Keratinocyte (primary cell): ENCODE results near the gene ADGRG6. TPM values are rescaled to one million over a fixed set of nuclear protein-coding genes. Genes with fewer than 3 reads are reported as not detected.

Source experiments
- DNase-seq: peaks from one replicate; pipeline ENCODE4 v3.0.0-alpha.2; 2011; ENCODE audit warnings: low read depth, missing footprints, low spot score
- FAIRE-seq: peaks from 2 replicates; lab custom pipeline; 2011; peaks lifted over from hg19 to GRCh38; lab: Jason Lieb, UNC
- H2AFZ ChIP-seq: 2 replicates; pipeline ENCODE4 v1.6.0; 2012; ENCODE audit warnings: low read length, control low read depth, inconsistent platforms; ENCODE audit not compliant: control insufficient read depth
- H3K27ac ChIP-seq: 2 replicates; pipeline ENCODE4 v1.5.1; 2011; ENCODE audit warnings: low read length; ENCODE audit not compliant: control insufficient read depth, insufficient read depth
- H3K27me3 ChIP-seq: 3 replicates; pipeline ENCODE4 v1.6.0; 2011; ENCODE audit warnings: low read length; ENCODE audit not compliant: control insufficient read depth, insufficient read depth; ENCODE audit errors: extremely low read depth
- H3K36me3 ChIP-seq, 2 experiments: 2 replicates in 1 of 2; 3 replicates in 1 of 2; pipeline ENCODE4 v1.5.1; 2011; ENCODE audit warnings: low read length in 2 of 2, mild to moderate bottlenecking in 1 of 2; ENCODE audit not compliant: control insufficient read depth in 2 of 2, insufficient read depth in 2 of 2; ENCODE audit errors: extremely low read depth in 1 of 2
- H3K4me1 ChIP-seq: 3 replicates; pipeline ENCODE4 v1.5.1; 2011; ENCODE audit warnings: low read length; ENCODE audit not compliant: control insufficient read depth, insufficient read depth; ENCODE audit errors: extremely low read depth
- H3K4me2 ChIP-seq: 3 replicates; pipeline ENCODE4 v1.6.0; 2011; ENCODE audit warnings: low read depth, low read length; ENCODE audit not compliant: control insufficient read depth, insufficient read depth; ENCODE audit errors: extremely low read depth
- H3K4me3 ChIP-seq, 3 experiments: fragments of 200-600 bp in 1 of 3; sonication (generic) in 1 of 3; 2 replicates in 2 of 3; 3 replicates in 1 of 3; pipeline ENCODE4 v1.5.1; 2011 to 2016; ENCODE audit warnings: low read length in 3 of 3, mild to moderate bottlenecking in 3 of 3, control low read depth in 2 of 3, inconsistent platforms in 1 of 3, low read depth in 1 of 3, mixed read lengths in 1 of 3, mixed run types in 1 of 3, moderate library complexity in 1 of 3; ENCODE audit not compliant: control insufficient read depth in 2 of 3, insufficient read depth in 2 of 3; ENCODE audit errors: extremely low read depth in 1 of 3
- H3K79me2 ChIP-seq: 2 replicates; pipeline ENCODE4 v1.6.0; 2012; ENCODE audit warnings: low read length; ENCODE audit not compliant: control insufficient read depth, insufficient read depth
- H3K9ac ChIP-seq: 3 replicates; pipeline ENCODE4 v1.6.0; 2011; ENCODE audit warnings: low read length; ENCODE audit not compliant: control insufficient read depth, insufficient read depth; ENCODE audit errors: extremely low read depth
- H3K9me1 ChIP-seq: 3 replicates; pipeline ENCODE4 v1.6.0; 2011; ENCODE audit warnings: low read length; ENCODE audit not compliant: control insufficient read depth, insufficient read depth; ENCODE audit errors: extremely low read depth
- H3K9me3 ChIP-seq: 2 replicates; pipeline ENCODE4 v1.5.1; 2012; ENCODE audit warnings: low read depth, low read length; ENCODE audit not compliant: control insufficient read depth
- H4K20me1 ChIP-seq: 3 replicates; pipeline ENCODE4 v1.6.0; 2011; ENCODE audit warnings: low read length; ENCODE audit not compliant: control insufficient read depth, insufficient read depth; ENCODE audit errors: extremely low read depth
- EZH2 ChIP-seq: IDR thresholded peaks from one replicate; pipeline ENCODE4 v1.6.1; 2012; ENCODE audit warnings: inconsistent platforms, mild to moderate bottlenecking, low read length, moderate library complexity
- dilution Hi-C: fragments of 300-500 bp; cut with MboI; formaldehyde crosslinking; loops from one replicate; pipeline ENCODE4 v1.7.0; 2020; ENCODE audit warnings: low sequenced_read_pairs; ENCODE audit not compliant: extremely low pct_ligation_motif_present
- polyA plus RNA-seq, 5 experiments: library from polyadenylated mRNA; depleted of rRNA in 3 of 5; stranded (reverse) in 3 of 5; stranded (forward) in 1 of 5; unstranded in 1 of 5; fragments of >200 nt; gene quantifications; 1 replicate in 1 of 5; 2 replicates in 3 of 5; 3 replicates in 1 of 5; pipeline versions ENCODE4 v1.2.1 to v1.2.3, GENCODE V29; 2011 to 2012; ENCODE audit warnings: missing spikeins in 2 of 5, low read depth in 1 of 5, low replicate concordance in 1 of 5
- TF ChIP-seq, protein P1 (sequence below), 3 experiments: IDR thresholded peaks in 1 of 3; conservative IDR thresholded peaks in 1 of 3; optimal IDR thresholded peaks in 1 of 3; 2 replicates in 2 of 3; 3 replicates in 1 of 3; pipeline versions ENCODE3 to v1.5.1; 2011; ENCODE audit warnings: low read length in 3 of 3, mild to moderate bottlenecking in 3 of 3, moderate library complexity in 2 of 3, control low read depth in 1 of 3, inconsistent platforms in 1 of 3; ENCODE audit not compliant: insufficient read depth in 2 of 3; ENCODE audit errors: extremely low read depth in 1 of 3

Gene ADGRG6
- polyA plus RNA-seq, 1 donor (not counting 4 experiments of a cell fraction or from before 2014, with no cell fraction given) = 20.1 TPM

DNA sequence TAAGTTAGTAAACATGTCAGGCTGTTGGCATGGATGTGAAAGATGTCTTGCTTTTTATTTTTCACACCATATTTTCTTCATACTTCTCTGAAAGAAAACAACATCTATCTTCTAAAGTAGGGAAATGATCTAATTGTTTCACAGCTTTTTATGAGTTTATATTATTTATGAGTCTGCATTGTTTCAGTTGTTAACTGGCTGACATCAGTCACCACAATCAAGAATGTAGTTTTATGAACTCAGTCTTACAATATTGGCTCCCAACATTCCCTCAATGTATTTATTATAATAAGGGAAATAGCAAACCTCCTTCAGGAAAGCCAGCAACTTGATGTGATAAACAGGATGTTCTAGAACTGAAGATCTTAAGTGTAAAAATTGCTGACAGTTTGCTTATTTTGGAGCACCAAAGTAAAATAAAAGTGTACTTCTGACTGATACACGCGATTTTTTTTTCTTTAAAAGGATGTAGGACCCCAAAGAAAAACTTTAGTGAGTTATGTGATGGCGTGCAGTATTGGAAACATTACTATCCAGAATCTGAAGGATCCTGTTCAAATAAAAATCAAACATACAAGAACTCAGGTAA is 106.0 kb downstream of the ADGRG6 start:
- H3K9me3 ChIP-seq = no peaks in the 10 kb centered on the region
- no peak overlapping the region for H3K4me2 ChIP-seq
- H3K36me3 ChIP-seq = no peaks in the 10 kb centered on the region
- no peak overlapping the region for H3K27ac ChIP-seq
- H3K4me1 ChIP-seq = peaks cover 9% of the 10 kb centered on the region
- dilution Hi-C loops = no loop called here
- no peak overlapping the region for H3K9ac ChIP-seq
- no peak for DNase-seq
- H2AFZ ChIP-seq = no peak overlapping the region
- TF ChIP-seq, protein P1, sequence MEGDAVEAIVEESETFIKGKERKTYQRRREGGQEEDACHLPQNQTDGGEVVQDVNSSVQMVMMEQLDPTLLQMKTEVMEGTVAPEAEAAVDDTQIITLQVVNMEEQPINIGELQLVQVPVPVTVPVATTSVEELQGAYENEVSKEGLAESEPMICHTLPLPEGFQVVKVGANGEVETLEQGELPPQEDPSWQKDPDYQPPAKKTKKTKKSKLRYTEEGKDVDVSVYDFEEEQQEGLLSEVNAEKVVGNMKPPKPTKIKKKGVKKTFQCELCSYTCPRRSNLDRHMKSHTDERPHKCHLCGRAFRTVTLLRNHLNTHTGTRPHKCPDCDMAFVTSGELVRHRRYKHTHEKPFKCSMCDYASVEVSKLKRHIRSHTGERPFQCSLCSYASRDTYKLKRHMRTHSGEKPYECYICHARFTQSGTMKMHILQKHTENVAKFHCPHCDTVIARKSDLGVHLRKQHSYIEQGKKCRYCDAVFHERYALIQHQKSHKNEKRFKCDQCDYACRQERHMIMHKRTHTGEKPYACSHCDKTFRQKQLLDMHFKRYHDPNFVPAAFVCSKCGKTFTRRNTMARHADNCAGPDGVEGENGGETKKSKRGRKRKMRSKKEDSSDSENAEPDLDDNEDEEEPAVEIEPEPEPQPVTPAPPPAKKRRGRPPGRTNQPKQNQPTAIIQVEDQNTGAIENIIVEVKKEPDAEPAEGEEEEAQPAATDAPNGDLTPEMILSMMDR (optimal IDR thresholded peaks at IDR 0.05 in 1 of 3, IDR thresholded peaks at IDR 0.05 in 1 of 3, conservative IDR thresholded peaks at IDR 0.05 in 1 of 3; ENCODE audit: extremely low read depth in 1 of 3, insufficient read depth in 2 of 3, low read length in 3 of 3) = no peak
- TF ChIP-seq EZH2 = no peak
- FAIRE-seq = no peak
- H3K27me3 ChIP-seq = no peaks in the 10 kb centered on the region
- no peak overlapping the region for H3K4me3 ChIP-seq
- H4K20me1 ChIP-seq = no peaks in the 10 kb centered on the region
- H3K9me1 ChIP-seq = no peaks in the 10 kb centered on the region
- H3K79me2 ChIP-seq = no peaks in the 10 kb centered on the region

GRCh38 chr6:142408409-142408808 is 106.6 kb downstream of the ADGRG6 start:
- FAIRE-seq = no peak

More at GRCh38 chr6:142408409-142408808, 106.6 kb downstream of the ADGRG6 start:
- dilution Hi-C loops = no loop called here
- no peak for TF ChIP-seq EZH2
- TF ChIP-seq, protein P1 (optimal IDR thresholded peaks at IDR 0.05 in 1 of 3, IDR thresholded peaks at IDR 0.05 in 1 of 3, conservative IDR thresholded peaks at IDR 0.05 in 1 of 3; ENCODE audit: extremely low read depth in 1 of 3, insufficient read depth in 2 of 3, low read length in 3 of 3) = peak in 1 of 3 experiments; percentile 21
- H3K9ac ChIP-seq = no peak overlapping the region
- H3K9me3 ChIP-seq = no peaks in the 10 kb centered on the region
- H3K27ac ChIP-seq = no peak overlapping the region
- H3K4me3 ChIP-seq = no peak overlapping the region
- no peaks in the 10 kb centered on the region for H4K20me1 ChIP-seq
- no peaks in the 10 kb centered on the region for H3K79me2 ChIP-seq
- no peak overlapping the region for H3K4me2 ChIP-seq
- H3K4me1 ChIP-seq = peaks cover 14% of the 10 kb centered on the region
- no peaks in the 10 kb centered on the region for H3K27me3 ChIP-seq
- no peak for DNase-seq
- no peak overlapping the region for H2AFZ ChIP-seq
- no peaks in the 10 kb centered on the region for H3K9me1 ChIP-seq
- H3K36me3 ChIP-seq = no peaks in the 10 kb centered on the region
